Mucosa of descending colon (tissue), 3 donors: ENCODE measurements around the gene RCC1. TPM values are rescaled to one million over a fixed set of nuclear protein-coding genes. Genes with fewer than 3 reads are reported as not detected.
"Not testable (repeated sequence)": the region's sequence is repeated elsewhere in the genome, so short reads cannot be mapped to it uniquely, and the experiment has no call there.

Source experiments
- ATAC-seq: fragments of 200-7000 bp; cut with Tn5 transposase; one replicate; pipeline ENCODE4 v1.9.1; 2020; ENCODE audit warnings: mild to moderate bottlenecking, moderate library complexity
- DNase-seq, 3 donors: peaks; one replicate each; pipeline ENCODE4 v3.0.0-alpha.2; 2020
- H3K36me3 ChIP-seq: fragments of 200-600 bp; one replicate; pipeline ENCODE4 v1.8.0; 2021; ENCODE audit warnings: low read depth, mild to moderate bottlenecking
- H3K4me1 ChIP-seq: fragments of 200-600 bp; one replicate; pipeline ENCODE4 v1.8.0; 2021; ENCODE audit warnings: low read depth, mild to moderate bottlenecking
- H3K4me3 ChIP-seq: fragments of 200-600 bp; one replicate; pipeline ENCODE4 v1.8.0; 2021; ENCODE audit warnings: mild to moderate bottlenecking
- H3K9me3 ChIP-seq: fragments of 200-600 bp; one replicate; pipeline ENCODE4 v1.8.0; 2021; ENCODE audit warnings: mild to moderate bottlenecking
- CTCF ChIP-seq: fragments of 200-600 bp; IDR thresholded peaks from one replicate; pipeline ENCODE4 v1.8.0; 2022; ENCODE audit warnings: antibody characterized with exemption, mild to moderate bottlenecking
- intact Hi-C, 2 donors: fragments of 100-400 bp; cut with DNase I in 1 of 2; cut with micrococcal nuclease in 1 of 2; formaldehyde crosslinking; loops; one replicate each; pipeline versions ENCODE4 v1.11.0 to v1.11.1; 2022; cut with DNase I, micrococcal nuclease
- total RNA-seq, 3 donors: library from RNA; stranded (reverse); fragmentation: NEBNext Ultra II Directional in 2 of 3; extraction: Animal tissue kit (Norgen Biotek cat#: 25700) in 2 of 3; gene quantifications; one replicate each; pipeline versions ENCODE4 v1.2.1 to v1.2.4, GENCODE V29; 2021 to 2023
- donor health status: DM: no; HTN: no; CAD: no; lungs with moderate emphysema.
- donor health status: DM: no; HTN: no; CAD: no.
- donor health status: DM: no; HTN: yes; CAD: no.

Gene RCC1
- total RNA-seq, 3 donors from 2014 or later = 23.0 to 34.3 (median 25.3) TPM

GRCh38 chr1:28538286-28538685 is 32.4 kb downstream of the RCC1 start:
- H3K4me3 ChIP-seq = no peak overlapping the region
- H3K9me3 ChIP-seq = no peaks in the 10 kb centered on the region
- no peak for TF ChIP-seq CTCF
- H3K36me3 ChIP-seq = no peaks in the 10 kb centered on the region
- ATAC-seq = peak; percentile 39
- no peak for DNase-seq
- intact Hi-C loops = no loop called here
- H3K4me1 ChIP-seq = no peaks in the 10 kb centered on the region

DNA sequence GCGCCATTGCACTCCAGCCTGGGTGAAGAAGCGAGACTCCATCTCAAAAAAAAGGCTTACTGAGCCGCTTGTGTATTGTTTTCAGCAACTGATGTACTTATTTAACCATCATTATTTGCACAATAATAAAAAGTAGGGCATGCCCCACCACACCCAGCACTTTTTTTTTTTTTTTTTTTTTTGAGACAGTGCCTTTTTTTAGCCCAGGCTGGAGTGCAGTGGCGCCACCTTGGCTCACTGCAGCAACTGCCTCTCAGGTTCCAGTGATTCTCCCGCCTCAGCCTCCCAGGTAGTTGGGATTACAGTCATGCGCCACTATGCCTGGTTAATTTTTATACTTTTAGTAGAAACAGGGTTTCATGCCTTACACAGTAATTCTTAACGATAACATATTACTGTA is 34.8 kb downstream of the RCC1 start:
- intact Hi-C loops = no loop called here
- ATAC-seq = peak; percentile 63
- no peak for TF ChIP-seq CTCF
- Histone ChIP-seq H3K4me3 (no peak overlapping the region), H3K4me1 (no peaks in the 10 kb centered on the region), H3K9me3 (no peaks in the 10 kb centered on the region), H3K36me3 (no peaks in the 10 kb centered on the region)
- DNase-seq = peak in 1 of 3 donors; percentile 42

GRCh38 chr1:28541414-28542015 is 35.7 kb downstream of the RCC1 start:
- intact Hi-C loops, H3K4me1 ChIP-seq: not testable (repeated sequence)

GRCh38 chr1:28545246-28545628 is 39.4 kb downstream of the RCC1 start:
- intact Hi-C loops = no loop called here
- H3K4me3 ChIP-seq = no peak overlapping the region
- H3K36me3 ChIP-seq = no peaks in the 10 kb centered on the region
- no peaks in the 10 kb centered on the region for H3K9me3 ChIP-seq
- DNase-seq = no peak
- no peak for TF ChIP-seq CTCF
- no peak for ATAC-seq
- no peaks in the 10 kb centered on the region for H3K4me1 ChIP-seq

More at GRCh38 chr1:28541414-28542015, 35.7 kb downstream of the RCC1 start:
- DNase-seq, H3K36me3 ChIP-seq, ATAC-seq, H3K9me3 ChIP-seq, H3K4me3 ChIP-seq: not testable (repeated sequence)

GRCh38 chr1:28548318-28548717 is 42.5 kb downstream of the RCC1 start:
- no peak for ATAC-seq
- H3K4me3 ChIP-seq = no peak overlapping the region
- no peaks in the 10 kb centered on the region for H3K36me3 ChIP-seq
- intact Hi-C loops = no loop called here
- H3K4me1 ChIP-seq = peaks cover 10% of the 10 kb centered on the region
- TF ChIP-seq CTCF = no peak
- H3K9me3 ChIP-seq = no peaks in the 10 kb centered on the region
- DNase-seq = no peak

DNA sequence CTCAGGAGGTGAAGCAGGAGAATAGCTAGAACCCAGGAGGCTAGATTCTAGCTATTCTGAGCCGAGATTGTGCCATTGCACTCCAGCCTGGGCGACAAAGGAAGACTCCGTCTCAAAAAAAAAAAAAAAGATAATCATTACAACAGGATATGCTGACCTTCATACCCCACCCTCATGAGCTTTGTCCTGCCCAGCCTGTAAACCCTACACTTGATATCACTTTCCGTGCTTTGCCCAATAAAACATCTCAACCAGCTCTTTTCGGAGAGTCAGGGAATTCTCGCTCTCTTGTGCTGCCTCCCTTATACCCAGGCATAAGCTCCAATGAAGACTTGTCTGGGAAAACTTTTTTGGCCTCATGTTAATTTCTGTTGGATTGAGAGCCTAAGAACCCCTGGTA is 45.5 kb downstream of the RCC1 start:
- Histone ChIP-seq H3K4me3 (no peak overlapping the region), H3K4me1 (peaks cover 10% of the 10 kb centered on the region), H3K36me3 (no peaks in the 10 kb centered on the region), H3K9me3 (no peaks in the 10 kb centered on the region)
- no peak for TF ChIP-seq CTCF
- intact Hi-C loops = no loop called here
- peak in 1 of 3 donors; percentile 43 for DNase-seq
- ATAC-seq = peak; percentile 42
